Caco-2 (cell line): ENCODE data around the gene SPSB4. TPM values are rescaled to one million over a fixed set of nuclear protein-coding genes. Genes with fewer than 3 reads are reported as not detected.

Experiments
- BruUV-seq: library from RNA; stranded (reverse); fragments of 400-500 nt; replicated peaks from 2 replicates; lab custom pipeline; 2021; lab: Mats Ljungman, UMichigan
- CTCF ChIA-PET: fragments of 300-600 bp; sonication (Branson Sonifier 250); formaldehyde crosslinking; loops from one replicate; lab custom pipeline; 2022; ENCODE audit warnings: antibody characterized with exemption; lab: Charles Lee
- POLR2A ChIA-PET: fragments of 300-600 bp; sonication (Branson Sonifier 250); formaldehyde crosslinking; loops from one replicate; lab custom pipeline; 2022; ENCODE audit warnings: antibody characterized with exemption; lab: Charles Lee
- DNase-seq, 2 experiments: peaks; one replicate each; pipeline versions ENCODE4 v3.0.0 to v3.0.0-alpha.2; 2020 to 2022
- H3K27me3 ChIP-seq: replicated peaks from 2 replicates; pipeline ENCODE4 v1.6.0; 2011; ENCODE audit warnings: low read length; ENCODE audit not compliant: control insufficient read depth, insufficient read depth
- H3K36me3 ChIP-seq: 2 replicates; pipeline ENCODE4 v1.5.1; 2011; ENCODE audit warnings: low read length; ENCODE audit not compliant: control insufficient read depth, insufficient read depth
- H3K4me1 ChIP-seq: fragments of 250-450 bp; sonication (Bioruptor Pico); 2 replicates; pipeline ENCODE4 v1.5.1; 2020; ENCODE audit warnings: mild to moderate bottlenecking
- H3K4me3 ChIP-seq: 2 replicates; pipeline ENCODE4 v1.5.1; 2011; ENCODE audit warnings: low read depth, mild to moderate bottlenecking, control low read depth, low read length
- H3K9me3 ChIP-seq: fragments of 250-450 bp; sonication (Bioruptor Pico); 2 replicates; pipeline ENCODE4 v1.5.1; 2020; ENCODE audit warnings: mild to moderate bottlenecking, moderate library complexity
- H3K27ac Mint-ChIP-seq: one replicate; pipeline ENCODE4 v1.8.0; 2022; ENCODE audit warnings: mixed read lengths; ENCODE audit not compliant: unreplicated experiment
- H3K27me3 Mint-ChIP-seq: one replicate; pipeline ENCODE4 v1.8.0; 2022; ENCODE audit warnings: mixed read lengths; ENCODE audit not compliant: insufficient read depth, unreplicated experiment
- H3K36me3 Mint-ChIP-seq: one replicate; pipeline ENCODE4 v1.8.0; 2022; ENCODE audit warnings: mild to moderate bottlenecking, mixed read lengths; ENCODE audit not compliant: insufficient read depth, unreplicated experiment
- H3K4me1 Mint-ChIP-seq: one replicate; pipeline ENCODE4 v1.8.0; 2022; ENCODE audit warnings: low read depth, mixed read lengths; ENCODE audit not compliant: unreplicated experiment
- H3K4me3 Mint-ChIP-seq: one replicate; pipeline ENCODE4 v1.8.0; 2022; ENCODE audit warnings: mild to moderate bottlenecking, moderate library complexity, mixed read lengths; ENCODE audit not compliant: unreplicated experiment
- H3K9me3 Mint-ChIP-seq: one replicate; pipeline ENCODE4 v1.8.0; 2022; ENCODE audit warnings: mixed read lengths; ENCODE audit not compliant: unreplicated experiment
- intact Hi-C: fragments of 100-400 bp; cut with micrococcal nuclease; formaldehyde crosslinking; loops from one replicate; pipeline ENCODE4 v1.10.0; 2022; ENCODE audit not compliant: unreplicated experiment
- total RNA-seq: library from RNA; stranded (reverse); gene quantifications from 2 replicates; pipeline ENCODE4 v1.2.3, GENCODE V29; 2022
- TF ChIP-seq, protein P1 (sequence below), 2 experiments: fragments of 200-600 bp in 1 of 2; IDR thresholded peaks; 1 replicate in 1 of 2; 2 replicates in 1 of 2; pipeline versions ENCODE4 v1.5.1 to v1.8.0; 2011 to 2022; ENCODE audit warnings: antibody characterized with exemption in 1 of 2, control low read depth in 1 of 2, inconsistent platforms in 1 of 2, low read depth in 1 of 2, low read length in 1 of 2, mild to moderate bottlenecking in 1 of 2, moderate library complexity in 1 of 2; ENCODE audit not compliant: insufficient read depth in 1 of 2, severe bottlenecking in 1 of 2, unreplicated experiment in 1 of 2

Gene SPSB4
- total RNA-seq, 1 experiment from 2014 or later = not detected

DNA sequence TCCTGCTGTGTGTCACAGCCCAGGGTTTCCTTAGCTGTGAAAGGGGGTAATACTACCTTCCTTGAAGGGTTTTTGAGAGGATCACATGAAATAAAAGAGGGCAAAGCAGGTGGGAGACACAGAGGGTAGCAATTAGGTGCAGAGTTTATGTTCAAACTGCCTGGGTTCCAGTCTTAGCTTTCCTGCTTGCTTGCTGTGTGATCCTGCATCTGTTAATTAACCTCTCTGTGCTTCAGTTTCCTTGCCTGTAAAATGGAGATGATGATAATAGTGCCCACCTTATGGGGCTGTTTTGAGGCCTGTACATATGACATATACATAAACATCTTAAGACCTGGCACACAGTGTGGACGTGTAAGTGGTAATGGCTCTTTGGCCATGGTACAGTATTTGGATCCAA, 35.0 kb downstream of the SPSB4 start:
- no peaks in the 10 kb centered on the region for H3K9me3 ChIP-seq
- no peaks in the 10 kb centered on the region for H3K27me3 Mint-ChIP-seq
- no peaks in the 10 kb centered on the region for H3K27me3 ChIP-seq
- ChIA-PET CTCF (no interaction called here), POLR2A (no interaction called here)
- peaks cover 62% of the 10 kb centered on the region for H3K4me1 ChIP-seq
- H3K36me3 Mint-ChIP-seq = peaks cover 6% of the 10 kb centered on the region
- no peaks in the 10 kb centered on the region for H3K36me3 ChIP-seq
- intact Hi-C loops = no loop called here
- no peak for DNase-seq
- BruUV-seq = no TSS peak
- no peaks in the 10 kb centered on the region for H3K9me3 Mint-ChIP-seq
- peaks cover 44% of the 10 kb centered on the region for H3K4me1 Mint-ChIP-seq
- TF ChIP-seq, protein P1, sequence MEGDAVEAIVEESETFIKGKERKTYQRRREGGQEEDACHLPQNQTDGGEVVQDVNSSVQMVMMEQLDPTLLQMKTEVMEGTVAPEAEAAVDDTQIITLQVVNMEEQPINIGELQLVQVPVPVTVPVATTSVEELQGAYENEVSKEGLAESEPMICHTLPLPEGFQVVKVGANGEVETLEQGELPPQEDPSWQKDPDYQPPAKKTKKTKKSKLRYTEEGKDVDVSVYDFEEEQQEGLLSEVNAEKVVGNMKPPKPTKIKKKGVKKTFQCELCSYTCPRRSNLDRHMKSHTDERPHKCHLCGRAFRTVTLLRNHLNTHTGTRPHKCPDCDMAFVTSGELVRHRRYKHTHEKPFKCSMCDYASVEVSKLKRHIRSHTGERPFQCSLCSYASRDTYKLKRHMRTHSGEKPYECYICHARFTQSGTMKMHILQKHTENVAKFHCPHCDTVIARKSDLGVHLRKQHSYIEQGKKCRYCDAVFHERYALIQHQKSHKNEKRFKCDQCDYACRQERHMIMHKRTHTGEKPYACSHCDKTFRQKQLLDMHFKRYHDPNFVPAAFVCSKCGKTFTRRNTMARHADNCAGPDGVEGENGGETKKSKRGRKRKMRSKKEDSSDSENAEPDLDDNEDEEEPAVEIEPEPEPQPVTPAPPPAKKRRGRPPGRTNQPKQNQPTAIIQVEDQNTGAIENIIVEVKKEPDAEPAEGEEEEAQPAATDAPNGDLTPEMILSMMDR (IDR thresholded peaks at IDR 0.05; ENCODE audit: insufficient read depth in 1 of 2, low read depth in 1 of 2, low read length in 1 of 2, severe bottlenecking in 1 of 2, unreplicated experiment in 1 of 2) = no peak
- H3K4me3 ChIP-seq = no peak overlapping the region
- no peak overlapping the region for H3K4me3 Mint-ChIP-seq
- H3K27ac Mint-ChIP-seq = no peak overlapping the region

DNA sequence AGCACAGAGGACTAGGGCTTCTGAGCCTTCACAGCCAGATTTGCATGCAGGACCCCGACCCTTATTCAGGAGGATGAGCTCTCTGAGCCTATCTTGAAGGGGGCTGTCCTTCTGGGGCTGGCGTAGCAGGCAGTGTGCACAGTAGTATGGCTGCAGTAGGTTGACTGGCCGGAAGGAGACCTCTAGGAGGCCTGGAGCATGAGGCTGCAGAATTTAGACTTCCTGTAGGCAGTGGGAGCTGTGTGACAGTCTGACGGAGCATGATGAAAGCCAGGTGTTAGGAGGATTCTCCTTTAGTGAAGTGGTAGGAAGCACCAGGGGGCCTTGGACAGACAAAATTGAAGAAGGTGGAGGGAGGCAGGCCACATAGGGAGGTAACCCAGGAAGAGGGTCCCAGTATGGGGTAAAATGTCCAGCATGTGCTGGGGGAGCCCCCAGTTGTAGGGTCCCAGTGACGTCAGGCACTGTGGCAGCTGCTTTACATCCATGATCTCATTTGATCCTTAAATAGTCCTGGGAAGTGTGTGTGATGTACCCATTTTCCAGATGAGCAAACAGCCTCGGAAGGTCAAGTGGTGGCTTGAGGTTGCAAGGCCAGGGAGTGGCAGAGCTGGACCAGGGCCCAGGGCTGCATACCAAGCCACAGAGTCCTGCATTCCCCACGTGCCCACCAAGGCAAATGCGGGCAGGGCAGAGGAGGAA, 36.1 kb downstream of the SPSB4 start:
- Histone ChIP-seq H3K27me3 (no peaks in the 10 kb centered on the region), H3K9me3 (no peaks in the 10 kb centered on the region), H3K36me3 (no peaks in the 10 kb centered on the region), H3K4me3 (no peak overlapping the region), H3K4me1 (peaks cover 51% of the 10 kb centered on the region)
- peaks cover 37% of the 10 kb centered on the region for H3K4me1 Mint-ChIP-seq
- TF ChIP-seq, protein P1 (IDR thresholded peaks at IDR 0.05; ENCODE audit: insufficient read depth in 1 of 2, low read depth in 1 of 2, low read length in 1 of 2, severe bottlenecking in 1 of 2, unreplicated experiment in 1 of 2) = no peak
- H3K27ac Mint-ChIP-seq = no peak overlapping the region
- ChIA-PET POLR2A (no interaction called here), CTCF (no interaction called here)
- intact Hi-C loops = no loop called here
- no peak overlapping the region for H3K4me3 Mint-ChIP-seq
- H3K27me3 Mint-ChIP-seq = no peaks in the 10 kb centered on the region
- no peaks in the 10 kb centered on the region for H3K9me3 Mint-ChIP-seq
- no TSS peak for BruUV-seq
- H3K36me3 Mint-ChIP-seq = peaks cover 6% of the 10 kb centered on the region
- no peak for DNase-seq

DNA sequence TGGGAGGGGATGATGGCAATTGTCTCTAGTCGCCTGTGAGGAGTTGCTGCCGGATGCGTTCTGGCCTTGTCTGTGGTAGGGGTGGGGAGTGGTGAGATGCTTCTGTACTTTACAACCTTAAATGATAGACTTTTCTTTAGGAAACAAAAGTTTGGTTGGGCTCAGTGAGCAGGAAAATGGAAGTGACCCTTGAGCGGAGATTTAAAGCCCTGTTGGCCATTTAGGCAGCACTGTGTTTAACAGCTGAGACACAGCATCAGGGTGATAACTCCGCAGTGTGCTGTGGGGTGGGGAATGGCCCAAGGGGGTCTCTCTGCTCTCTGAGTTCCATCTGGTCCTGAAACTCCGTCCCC, 36.6 kb downstream of the SPSB4 start:
- Mint-ChIP-seq H3K27me3 (no peaks in the 10 kb centered on the region), H3K9me3 (no peaks in the 10 kb centered on the region), H3K4me3 (no peak overlapping the region), H3K4me1 (peaks cover 32% of the 10 kb centered on the region), H3K36me3 (peaks cover 6% of the 10 kb centered on the region), H3K27ac (no peak overlapping the region)
- TF ChIP-seq, protein P1 (IDR thresholded peaks at IDR 0.05; ENCODE audit: insufficient read depth in 1 of 2, low read depth in 1 of 2, low read length in 1 of 2, severe bottlenecking in 1 of 2, unreplicated experiment in 1 of 2) = no peak
- no TSS peak for BruUV-seq
- Histone ChIP-seq H3K36me3 (no peaks in the 10 kb centered on the region), H3K4me3 (no peak overlapping the region), H3K4me1 (peaks cover 46% of the 10 kb centered on the region), H3K27me3 (no peaks in the 10 kb centered on the region), H3K9me3 (no peaks in the 10 kb centered on the region)
- intact Hi-C loops = no loop called here
- CTCF ChIA-PET = no interaction called here
- no peak for DNase-seq
- POLR2A ChIA-PET = interaction anchor here (0.5 kb wide), 1 partner anchor 281 kb away, joined by 3 read pairs; the partner anchor contains the start of gene ZBTB38
